Measurements from ENCODE around the gene ARMC8. TPM values are rescaled to one million over a fixed set of nuclear protein-coding genes. Genes with fewer than 3 reads are reported as not detected.

Gene ARMC8
- total RNA-seq, 1 donor from 2014 or later: 47.1 TPM

DNA sequence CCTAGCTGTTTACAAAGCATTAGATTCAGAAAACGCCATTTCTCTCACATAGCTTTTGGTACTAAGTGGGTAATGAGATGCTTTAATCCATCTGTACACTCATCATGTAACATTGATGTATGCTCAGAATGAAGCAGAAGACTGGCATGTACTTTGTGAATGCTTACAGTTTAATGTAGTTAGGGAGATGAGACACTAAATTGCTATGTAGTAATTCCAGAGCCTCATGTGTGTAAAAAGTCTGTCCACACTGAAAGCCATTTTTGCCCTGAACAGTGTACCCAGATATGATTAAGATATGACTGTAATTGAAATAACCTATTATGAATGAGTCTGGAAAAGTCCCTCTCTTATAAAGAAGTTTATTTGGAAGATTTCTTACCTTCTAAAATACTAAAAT, 66.5 kb downstream of the ARMC8 start:
- DNase-seq: no peak

DNA sequence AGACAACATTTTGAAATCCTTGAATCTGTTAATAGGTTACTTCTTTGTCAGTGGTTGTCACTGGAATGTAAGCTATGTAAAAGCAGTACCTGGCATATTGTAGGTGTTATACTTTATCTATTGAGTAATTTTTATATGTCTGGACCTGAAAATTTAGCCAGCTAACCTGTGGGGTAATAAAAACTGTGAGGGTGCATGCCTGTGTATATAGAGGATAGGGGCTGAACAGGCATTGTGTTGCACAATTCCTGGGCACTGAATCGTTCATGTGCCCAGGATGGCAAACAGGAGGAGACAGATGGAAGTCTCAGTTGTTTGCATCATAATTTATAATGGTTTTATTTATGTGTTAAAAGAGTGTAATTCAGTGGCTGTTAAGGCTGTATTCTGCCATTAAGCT, 67.1 kb downstream of the ARMC8 start:
- no peak for DNase-seq

DNA sequence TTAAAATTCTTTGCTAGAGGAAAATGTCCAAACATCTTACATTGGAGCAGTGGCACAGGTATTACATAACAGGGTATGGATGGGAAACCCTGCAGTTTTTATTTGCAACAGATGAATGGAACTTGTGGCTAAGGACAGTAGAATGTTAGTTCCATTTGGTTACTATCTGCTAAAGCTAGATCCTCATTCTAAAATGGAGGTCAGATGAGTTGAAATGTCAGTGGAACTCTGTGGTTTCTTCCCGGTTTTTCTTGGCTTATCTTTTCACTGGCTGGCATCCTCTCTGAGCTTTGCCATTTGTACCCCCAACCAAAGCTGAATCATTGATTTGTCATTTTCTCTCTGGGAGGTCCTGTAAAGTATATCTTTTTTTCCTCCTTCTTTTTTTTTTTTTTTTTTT, 68.9 kb downstream of the ARMC8 start:
- DNase-seq: no peak

DNA sequence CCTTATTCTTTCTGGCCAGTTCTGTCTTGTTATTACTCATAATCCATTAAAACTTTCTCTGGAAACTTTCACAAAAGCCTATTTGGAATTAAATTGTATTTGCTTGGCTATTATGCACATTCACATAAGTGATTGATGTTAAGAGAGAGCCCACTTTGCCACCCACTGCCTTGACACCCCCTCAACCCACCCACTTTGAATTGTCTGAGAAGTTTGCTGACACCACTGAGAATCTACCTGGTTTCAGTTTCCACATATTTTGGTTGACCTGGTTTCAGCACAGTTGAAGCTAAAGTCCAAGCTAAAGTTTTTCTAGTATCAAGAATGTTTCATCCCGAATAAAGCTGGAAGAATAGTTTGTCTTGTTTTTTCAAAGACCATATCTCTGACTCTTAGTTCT, 70.9 kb downstream of the ARMC8 start:
- no peak for DNase-seq

DNA sequence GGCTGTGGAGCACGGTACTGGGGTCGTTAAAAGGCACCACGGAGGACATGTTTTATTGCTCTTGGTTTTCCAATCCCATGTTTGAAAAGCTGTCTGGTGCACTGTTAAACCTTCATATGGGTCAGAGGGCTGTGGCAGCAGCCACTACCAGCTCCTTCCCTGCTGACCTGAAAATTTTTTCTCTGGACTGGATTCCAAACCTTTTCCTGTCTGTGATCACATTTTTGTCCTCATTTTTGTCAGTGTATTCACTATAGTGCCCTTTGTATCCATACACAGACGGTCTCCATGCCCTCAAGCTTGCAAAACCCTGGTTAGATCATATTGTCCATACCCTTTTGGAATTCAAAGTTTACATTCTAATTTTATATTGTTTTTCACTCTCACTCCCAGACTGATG, 72.0 kb downstream of the ARMC8 start:
- no peak for DNase-seq

DNA sequence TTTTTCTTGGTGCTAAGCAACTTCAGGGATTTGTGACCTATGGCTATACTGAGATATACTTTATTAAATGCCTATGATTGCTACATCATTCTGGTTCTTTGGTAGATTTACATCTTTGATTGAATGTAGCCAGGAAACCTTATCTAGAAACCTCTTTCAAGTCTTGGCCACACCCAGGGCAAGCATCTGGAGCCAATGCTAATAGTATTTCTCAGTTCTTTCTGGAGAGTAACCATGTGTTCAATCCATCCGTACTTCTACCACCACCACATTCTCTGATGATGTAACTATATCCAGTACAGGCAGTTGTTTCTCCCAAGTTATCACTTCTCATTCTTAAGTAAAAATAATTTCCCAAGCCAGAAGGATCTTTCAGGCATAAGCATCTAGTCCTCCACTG, 73.5 kb downstream of the ARMC8 start:
- no peak for DNase-seq

DNA sequence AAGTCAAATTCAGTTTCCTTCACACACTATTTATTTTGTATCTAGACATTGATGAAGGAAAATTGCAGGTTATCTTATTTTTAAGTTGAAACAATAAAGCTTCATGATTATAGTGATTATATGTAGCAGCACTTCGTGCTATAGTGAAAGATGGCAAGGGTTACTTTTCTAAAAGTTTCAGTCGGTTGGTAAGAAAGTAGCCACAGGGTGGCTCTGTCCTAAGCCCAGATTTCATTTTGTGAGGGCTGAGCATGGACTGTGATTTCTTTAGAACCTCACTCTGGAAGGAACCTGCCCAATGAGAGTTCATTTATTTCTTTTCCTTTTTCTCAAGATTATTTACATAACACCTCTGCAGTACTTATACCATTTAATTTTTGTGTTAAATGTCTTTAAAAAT, 76.0 kb downstream of the ARMC8 start:
- no peak for DNase-seq

DNA sequence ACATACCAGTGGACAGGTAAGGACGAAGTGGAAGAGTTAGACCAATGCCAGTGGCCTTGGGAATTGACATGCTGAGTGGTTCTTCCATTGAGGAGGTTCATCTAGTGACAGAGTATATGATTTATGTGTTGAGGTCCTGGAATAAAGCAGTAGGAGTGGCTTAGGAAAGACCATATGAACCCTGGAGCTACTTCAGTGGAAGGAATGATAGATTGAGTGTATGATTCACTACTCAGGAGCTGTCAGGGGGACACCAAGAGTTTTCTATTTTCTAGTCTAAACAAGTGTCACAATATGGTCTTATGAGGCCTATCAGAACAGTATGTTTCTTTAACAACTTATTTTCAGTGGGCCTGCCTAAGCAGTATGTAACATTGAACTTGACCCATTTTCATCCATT, 78.6 kb downstream of the ARMC8 start:
- DNase-seq: no peak

DNA sequence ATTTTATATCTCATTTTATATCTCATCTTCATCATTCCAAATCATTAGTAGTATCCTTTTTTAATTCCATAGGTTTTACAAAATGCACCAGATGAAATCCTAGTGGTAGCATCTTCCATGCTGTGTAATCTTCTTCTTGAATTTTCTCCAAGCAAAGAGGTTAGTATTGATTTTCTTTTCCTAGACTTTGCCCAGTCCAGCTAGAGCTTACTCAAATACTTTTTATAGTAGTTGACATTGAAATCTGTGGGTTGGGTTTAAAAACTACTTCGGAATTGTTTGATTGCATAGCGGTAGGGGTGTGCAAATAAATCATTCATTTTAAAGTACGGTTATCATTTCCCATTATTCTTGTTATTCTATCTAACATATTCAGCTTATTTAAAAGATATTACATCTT, 80.0 kb downstream of the ARMC8 start:
- no peak for DNase-seq

DNA sequence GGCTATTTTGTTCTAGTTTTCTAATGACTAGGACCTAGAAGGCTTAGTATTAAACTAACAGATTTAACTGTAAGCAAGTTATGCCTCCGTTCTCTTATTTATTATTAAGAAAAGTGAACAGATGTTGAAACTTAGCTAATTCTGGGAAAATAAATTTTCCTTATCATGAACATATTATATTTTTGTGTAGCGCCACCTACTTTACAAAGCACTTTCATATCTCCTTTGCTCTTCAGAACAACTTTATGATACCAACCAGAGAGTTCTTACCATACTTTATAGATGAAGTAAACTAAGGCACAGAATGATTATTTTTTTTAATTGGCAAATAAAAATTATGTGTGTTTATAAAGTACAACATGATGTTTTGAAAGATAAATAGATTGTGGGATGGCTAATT, 83.1 kb downstream of the ARMC8 start:
- DNase-seq: no peak

DNA sequence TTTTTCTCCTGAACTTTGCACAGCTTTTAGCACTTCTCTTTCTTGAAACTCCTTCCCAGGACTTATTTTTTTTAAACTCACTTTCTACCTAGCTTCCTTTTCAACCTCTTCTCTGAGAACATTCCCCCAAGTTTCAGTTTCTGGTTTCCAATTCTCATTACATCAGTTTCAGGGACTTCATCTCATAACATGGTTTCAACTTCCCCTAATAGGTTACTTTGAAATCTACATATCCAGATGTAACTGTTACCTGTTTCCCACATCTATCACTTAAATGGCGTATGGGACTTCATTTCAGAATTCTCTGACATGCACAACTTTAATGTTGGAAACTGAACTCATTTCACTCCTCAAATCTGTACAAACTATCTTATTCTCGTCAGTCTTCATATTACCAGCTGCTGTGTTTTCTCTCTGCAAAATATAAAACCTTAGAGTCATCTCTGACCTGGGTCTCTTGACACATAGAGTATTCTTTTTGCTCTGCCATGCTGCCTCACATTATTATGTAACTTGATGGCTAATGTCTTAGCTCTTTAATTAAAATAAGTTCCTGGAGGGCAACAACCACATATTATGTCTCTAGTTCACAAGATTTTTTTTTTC, 84.2 kb downstream of the ARMC8 start:
- no peak for DNase-seq

DNA sequence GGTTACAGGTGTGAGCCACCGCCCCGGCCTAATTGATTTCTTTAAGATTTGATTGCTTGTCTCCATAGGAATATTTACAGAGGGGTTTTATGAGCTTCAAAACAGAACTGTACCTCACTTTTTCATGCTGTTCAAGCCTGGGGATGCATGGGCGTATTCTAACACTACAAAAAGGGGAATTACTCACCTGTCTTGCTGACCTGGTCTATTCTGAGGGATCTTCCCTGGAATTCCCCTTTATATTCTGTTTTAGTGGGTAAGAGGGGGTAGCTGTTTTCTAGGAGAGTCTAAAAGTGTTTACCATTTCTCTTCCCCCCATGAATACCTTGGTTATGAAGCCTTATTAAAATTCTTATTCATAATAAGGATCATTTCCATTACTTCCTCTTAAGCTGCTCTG, 94.5 kb downstream of the ARMC8 start:
- DNase-seq: no peak

DNA sequence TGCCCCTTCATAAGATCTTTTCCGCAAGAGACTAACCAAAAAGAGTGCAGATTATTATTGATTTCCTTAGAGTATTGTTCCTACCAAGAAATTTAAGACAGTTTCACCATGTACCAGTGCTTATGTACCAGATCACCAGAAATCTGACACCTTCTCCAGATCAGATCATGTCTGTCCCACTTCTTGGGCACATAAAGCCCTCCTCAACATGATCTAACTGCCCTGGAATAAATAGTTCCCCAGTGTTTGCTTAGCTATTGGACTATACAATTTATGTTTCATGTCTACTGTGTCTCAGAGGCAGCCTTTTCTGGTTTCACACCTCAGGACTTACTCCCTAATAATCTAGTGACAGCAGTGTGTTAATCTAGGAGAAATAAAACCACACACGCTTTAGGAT, 95.7 kb downstream of the ARMC8 start:
- DNase-seq: no peak

DNA sequence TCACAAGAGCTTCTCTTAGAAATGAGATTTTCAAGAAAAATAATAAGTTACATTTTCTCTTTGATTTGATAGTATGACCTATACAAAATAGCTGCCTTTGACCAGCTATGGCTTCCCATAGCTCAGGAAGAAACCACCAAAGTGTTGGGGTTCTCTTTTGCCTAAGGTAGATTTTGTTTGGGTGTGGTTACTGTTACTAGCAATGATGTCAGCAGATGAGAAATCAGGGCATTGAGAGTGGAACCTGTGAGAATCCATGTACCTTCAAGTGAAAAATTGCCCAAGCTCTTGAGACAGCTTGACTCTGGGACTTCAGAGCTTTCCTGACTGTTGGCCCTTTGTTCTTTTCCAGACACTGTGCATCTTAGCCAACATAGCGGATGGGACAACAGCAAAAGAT, 97.0 kb downstream of the ARMC8 start:
- no peak for DNase-seq

DNA sequence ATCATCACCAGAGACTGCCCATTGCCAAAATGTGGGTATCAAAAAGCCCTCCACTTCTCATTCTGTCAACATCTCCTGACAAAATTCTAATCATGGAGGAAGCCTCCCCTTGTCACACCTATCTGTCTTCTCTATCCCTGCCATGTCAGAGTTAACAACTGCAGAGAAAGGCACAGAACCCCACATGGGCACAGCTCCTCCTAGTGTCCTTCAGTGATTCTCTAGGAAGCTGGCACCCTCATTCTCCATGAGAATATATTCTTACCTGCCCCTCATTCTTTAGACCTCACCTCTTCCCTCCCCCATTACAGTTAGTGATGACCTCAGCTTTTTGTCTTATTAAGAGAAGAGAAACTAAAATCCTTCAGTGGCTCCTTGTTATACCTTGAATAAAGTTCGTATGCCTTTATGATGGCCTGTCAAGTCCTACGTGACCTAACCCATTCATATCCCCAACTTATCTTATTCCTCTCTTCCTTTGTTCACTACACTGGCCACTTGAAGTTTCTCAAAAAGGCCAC, 97.9 kb downstream of the ARMC8 start:
- no peak for DNase-seq

DNA sequence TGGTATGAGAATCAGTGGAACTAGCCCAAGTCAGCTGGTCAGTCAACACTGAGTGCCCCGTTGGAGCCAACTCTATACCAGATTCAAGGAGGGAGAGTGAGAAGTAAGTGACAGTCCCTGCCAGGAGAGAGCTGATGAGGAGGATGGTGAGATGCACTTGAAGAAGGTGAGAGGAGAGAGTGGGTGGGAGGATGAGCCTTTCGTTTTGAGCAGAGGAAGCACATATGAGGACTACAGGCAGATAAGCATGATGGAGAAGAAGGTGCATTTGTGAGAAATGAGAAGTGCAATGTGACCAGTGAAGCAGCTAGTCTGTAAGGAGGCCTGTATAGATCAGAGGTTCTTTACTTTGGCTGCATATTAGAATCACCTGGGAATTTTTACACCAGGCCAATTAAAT, 102.2 kb downstream of the ARMC8 start:
- no peak for DNase-seq

DNA sequence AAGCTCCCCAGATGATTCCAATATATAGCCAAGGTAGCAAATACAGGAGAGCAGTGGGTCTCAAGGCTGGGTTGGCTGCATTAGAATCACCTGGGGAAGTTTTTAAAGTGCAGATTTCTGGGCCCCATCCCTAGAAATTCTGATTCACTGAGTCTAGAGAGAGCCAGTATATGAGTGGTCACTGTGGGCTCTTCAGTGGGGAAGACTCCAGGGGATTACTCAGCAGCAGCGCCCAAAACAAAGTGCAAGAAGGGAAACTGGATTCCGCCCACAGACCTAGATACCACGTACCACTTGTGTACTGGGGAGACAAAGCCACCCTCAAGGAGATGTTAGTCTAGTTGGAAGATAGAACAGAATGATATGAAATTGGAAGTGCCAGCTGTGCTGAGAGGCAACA, 102.6 kb downstream of the ARMC8 start:
- DNase-seq: no peak

DNA sequence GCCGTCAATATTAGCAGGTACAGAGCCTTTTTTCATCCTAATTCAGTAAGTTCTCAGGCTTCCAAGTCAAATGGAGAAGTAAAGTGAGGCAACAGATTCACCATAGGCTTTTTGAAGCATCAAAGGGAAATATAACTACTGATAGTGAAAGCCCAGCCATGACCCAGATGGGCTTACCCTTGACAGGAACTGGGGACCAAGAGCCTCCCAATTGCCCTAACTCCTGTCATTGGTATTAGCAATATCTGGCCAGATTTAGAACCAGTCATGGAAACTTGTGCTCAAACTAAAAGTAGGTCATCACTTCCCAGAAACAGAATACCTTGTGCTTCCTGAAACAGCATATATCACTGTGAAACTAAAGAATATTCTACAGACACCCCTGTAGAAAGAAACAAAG, 109.5 kb downstream of the ARMC8 start:
- no peak for DNase-seq

DNA sequence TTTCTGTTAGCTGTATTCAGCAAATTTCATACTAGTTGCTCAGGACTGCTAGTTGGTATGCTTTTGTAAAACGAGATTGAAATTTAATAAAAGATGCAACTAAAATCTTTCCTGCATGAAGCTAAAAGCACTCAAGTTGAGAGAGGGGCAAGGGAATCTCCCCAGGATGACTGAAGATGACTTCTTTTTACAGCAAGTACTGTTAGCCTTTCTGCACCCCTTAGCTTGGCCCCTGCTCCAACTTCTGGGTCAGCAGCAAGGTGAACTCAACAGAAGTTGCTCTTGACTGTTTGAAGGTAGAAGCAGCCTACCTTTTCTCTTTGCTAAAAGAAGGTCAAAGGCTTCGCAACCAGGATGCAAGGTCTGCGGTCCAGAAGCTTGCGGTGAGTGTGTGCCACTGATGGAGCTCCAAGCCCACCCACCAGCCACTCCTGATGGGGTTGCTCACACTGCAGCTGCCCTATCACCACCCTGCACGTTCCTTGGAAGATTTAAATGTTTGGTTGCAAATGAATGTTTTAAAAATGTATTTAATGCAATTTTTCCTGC, 110.0 kb downstream of the ARMC8 start:
- no peak for DNase-seq

DNA sequence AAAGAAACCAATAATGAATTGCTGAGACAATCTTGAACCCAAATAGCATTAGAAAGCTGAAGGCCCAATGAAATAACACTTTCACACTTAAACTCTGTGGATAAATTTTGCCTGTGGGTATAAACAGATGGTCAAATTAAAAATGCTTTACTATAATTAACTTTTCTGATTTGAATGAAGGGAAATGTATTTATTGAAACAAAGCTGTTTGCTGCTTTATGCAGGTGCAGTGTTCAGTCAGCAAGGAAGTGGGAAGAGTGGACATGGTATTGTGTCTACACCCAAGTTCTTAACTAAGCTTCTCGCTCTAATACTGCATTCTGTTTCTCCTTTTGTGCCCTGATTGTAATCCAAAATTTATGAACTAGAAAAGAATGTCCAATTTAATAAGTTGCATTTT, 110.8 kb downstream of the ARMC8 start:
- no peak for DNase-seq

DNA sequence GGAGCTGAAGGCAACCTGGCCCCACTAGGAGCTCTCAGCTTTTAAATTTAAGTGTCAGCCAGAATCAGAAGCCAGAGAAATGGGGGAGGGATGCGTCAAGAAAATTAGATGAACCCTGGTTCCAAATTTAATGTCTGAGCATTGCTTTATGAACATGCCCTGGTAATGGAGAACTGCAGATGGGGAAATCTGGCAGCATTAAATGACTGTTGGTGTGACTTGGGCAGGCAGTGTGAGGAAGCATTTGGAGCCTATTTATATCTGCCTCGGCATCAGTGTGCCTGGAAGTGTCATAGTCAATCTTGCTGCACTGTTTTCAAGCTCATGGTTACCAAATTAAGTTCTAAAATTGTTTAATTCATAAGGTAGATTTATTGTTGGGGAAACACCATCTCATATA, 113.5 kb downstream of the ARMC8 start:
- no peak for DNase-seq

DNA sequence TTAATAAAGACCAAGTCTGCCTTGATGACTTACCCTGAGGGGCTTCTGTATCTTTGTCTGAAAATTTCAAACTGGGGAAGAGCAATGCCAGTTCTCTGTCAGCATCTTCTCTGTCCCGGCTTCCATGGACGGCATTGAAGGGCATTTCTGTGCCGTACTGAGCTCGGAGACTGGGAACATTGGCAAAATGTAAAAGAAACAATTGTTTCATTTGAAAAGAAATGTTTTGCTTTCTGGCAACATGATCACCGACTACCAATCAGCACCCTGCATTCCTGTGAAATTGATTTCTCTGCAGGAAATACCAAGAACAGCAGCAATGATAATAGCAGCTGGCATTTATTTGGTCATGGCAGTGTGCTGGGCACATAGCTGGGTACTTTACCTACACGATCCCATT, 116.4 kb downstream of the ARMC8 start:
- no peak for DNase-seq

DNA sequence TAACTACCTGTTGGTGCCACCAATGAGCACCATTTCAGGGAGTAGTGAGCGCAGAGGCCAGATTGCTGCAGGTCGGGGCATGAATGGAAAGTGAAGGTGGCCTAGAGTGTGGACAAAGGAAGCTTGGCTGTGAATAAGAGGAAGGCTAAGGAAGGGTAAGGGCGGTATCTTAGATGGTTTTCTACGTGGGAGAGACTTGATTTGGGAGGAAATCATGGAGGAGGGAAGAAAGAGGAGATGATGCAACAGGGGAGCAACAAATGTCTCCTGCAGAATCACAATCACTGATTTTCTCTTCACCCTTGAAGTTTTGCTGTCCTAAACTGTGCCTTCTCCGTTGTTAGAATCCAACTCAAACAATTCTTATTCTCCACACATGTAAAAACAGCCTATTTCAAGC, 120.8 kb downstream of the ARMC8 start:
- DNase-seq: no peak

DNA sequence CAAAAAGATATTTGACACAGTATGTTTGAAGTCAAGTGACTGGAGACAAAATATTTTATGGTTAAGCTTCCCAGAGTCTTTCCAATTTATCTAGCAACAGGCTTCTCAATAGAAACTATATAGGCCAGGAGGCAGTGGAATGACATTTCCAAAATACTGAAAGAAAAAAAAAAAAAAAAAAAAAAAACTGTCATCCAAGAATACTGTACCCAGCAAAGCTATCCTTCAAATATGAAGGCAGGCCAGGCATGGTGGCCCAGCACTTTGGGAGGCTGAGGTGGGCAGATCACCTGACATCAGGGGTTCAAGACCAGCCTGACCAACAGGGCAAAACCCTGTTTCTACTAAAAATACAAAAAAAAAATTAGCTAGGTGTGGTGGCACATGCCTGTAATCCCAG, 121.7 kb downstream of the ARMC8 start:
- no peak for DNase-seq

DNA sequence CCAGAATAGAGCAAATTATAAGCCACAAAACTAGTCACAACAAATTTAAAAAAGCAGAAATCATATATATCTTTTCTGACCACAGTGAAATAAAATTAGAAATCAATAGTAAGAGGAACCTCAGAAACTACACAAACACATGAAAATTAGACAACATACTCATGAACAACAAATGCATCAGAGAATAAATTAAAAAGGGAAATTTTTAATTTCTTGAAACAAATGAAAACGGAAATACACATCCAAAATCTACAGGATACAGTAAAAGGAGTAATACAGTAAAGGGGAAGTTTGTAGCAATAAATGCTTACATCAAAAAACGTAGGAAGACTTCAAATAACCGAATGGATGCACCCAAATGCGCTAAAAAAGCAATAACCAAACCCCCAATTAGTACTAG, 123.4 kb downstream of the ARMC8 start:
- DNase-seq: no peak

Data from skin of body (tissue), 2 donors.